GM12865 (cell line): Measurements from ENCODE around the gene CYB561D2.

ENCODE experiments used
- DNase-seq: peaks from one replicate; pipeline ENCODE4 v3.0.0; 2010; ENCODE audit warnings: low read depth
- H3K4me3 ChIP-seq: 2 replicates; pipeline ENCODE4 v1.5.1; 2011; ENCODE audit warnings: mild to moderate bottlenecking, low read depth, low read length, control low read depth
- CTCF ChIP-seq: IDR thresholded peaks from 2 replicates; pipeline ENCODE4 v1.5.1; 2011; ENCODE audit warnings: low read length, control low read depth, low read depth, inconsistent platforms; ENCODE audit not compliant: insufficient read depth; ENCODE audit errors: missing control alignments

CYB561D2 gene

GRCh38 chr3:50323614-50324199, 27.0 kb upstream of the CYB561D2 start:
- no peak for DNase-seq
- no peak for TF ChIP-seq CTCF
- H3K4me3 ChIP-seq = no peak overlapping the region

GRCh38 chr3:50324351-50325112, 26.1 kb upstream of the CYB561D2 start:
- no peak overlapping the region for H3K4me3 ChIP-seq
- DNase-seq = peak; percentile 72
- TF ChIP-seq CTCF = peak; percentile 81

- H3K4me3 ChIP-seq = no peak overlapping the region
- no peak for TF ChIP-seq CTCF
- no peak for DNase-seq
These were observed 25.6 kb upstream of the CYB561D2 start for GRCh38 chr3:50325113-50325480.

- TF ChIP-seq CTCF = no peak
- no peak overlapping the region for H3K4me3 ChIP-seq
- DNase-seq = no peak
These were observed 25.0 kb upstream of the CYB561D2 start for GRCh38 chr3:50325497-50326181.

- DNase-seq = no peak
- no peak for TF ChIP-seq CTCF
- H3K4me3 ChIP-seq = no peak overlapping the region
These were observed 24.5 kb upstream of the CYB561D2 start for GRCh38 chr3:50326182-50326541.

GRCh38 chr3:50327129-50327528, 23.5 kb upstream of the CYB561D2 start:
- TF ChIP-seq CTCF = no peak
- peak overlapping the region; percentile 92 for H3K4me3 ChIP-seq
- DNase-seq = no peak
